SU-DHL-6 (cell line): ENCODE measurements around the gene PHB1.

ENCODE experiments used
- H2AFZ ChIP-seq: fragments of 200-600 bp; sonication (generic); 2 replicates; pipeline ENCODE4 v1.6.1; 2014; ENCODE audit warnings: low read depth, mild to moderate bottlenecking, moderate library complexity, mixed read lengths, antibody characterized with exemption, low read length; ENCODE audit not compliant: severe bottlenecking
- H3F3A ChIP-seq: fragments of 200-600 bp; shearing (Covaris generic); 2 replicates; pipeline ENCODE4 v1.6.0; 2016; ENCODE audit warnings: antibody characterized with exemption, mild to moderate bottlenecking; ENCODE audit not compliant: insufficient read depth
- H3K27ac ChIP-seq: fragments of 200-600 bp; sonication (generic); 2 replicates; pipeline ENCODE4 v1.5.1; 2016; ENCODE audit warnings: low read depth, mild to moderate bottlenecking, low read length, moderate library complexity, mixed read lengths
- H3K27me3 ChIP-seq: fragments of 200-600 bp; sonication (generic), shearing (Covaris generic); 2 replicates; pipeline ENCODE4 v1.6.0; 2014; ENCODE audit warnings: mild to moderate bottlenecking, low read length
- H3K36me3 ChIP-seq: fragments of 200-600 bp; sonication (generic); 2 replicates; pipeline ENCODE4 v1.6.1; 2014; ENCODE audit warnings: mild to moderate bottlenecking, low read length, mixed read lengths
- H3K4me2 ChIP-seq: fragments of 300-600, 200-600 bp; shearing (Covaris generic), sonication (generic); 2 replicates; pipeline ENCODE4 v1.6.0; 2014; ENCODE audit warnings: low read length, low read depth, mild to moderate bottlenecking; ENCODE audit not compliant: poor library complexity, severe bottlenecking
- H3K4me3 ChIP-seq: fragments of 200-600 bp; sonication (generic); 2 replicates; pipeline ENCODE4 v1.5.1; 2014; ENCODE audit warnings: antibody characterized with exemption, low read length, mild to moderate bottlenecking, mixed read lengths; ENCODE audit not compliant: insufficient read depth, poor library complexity, severe bottlenecking
- H3K79me2 ChIP-seq: fragments of 200-600 bp; sonication (generic); 2 replicates; pipeline ENCODE4 v1.6.1; 2014; ENCODE audit warnings: mild to moderate bottlenecking, low read length, moderate library complexity; ENCODE audit not compliant: insufficient read depth
- H3K9ac ChIP-seq: fragments of 200-600 bp; sonication (generic); 2 replicates; pipeline ENCODE4 v1.7.0; 2014; ENCODE audit warnings: mild to moderate bottlenecking, low read length
- H3K9me2 ChIP-seq: fragments of 200-600 bp; sonication (generic); replicated peaks from 2 replicates; pipeline ENCODE4 v1.6.1; 2014; ENCODE audit warnings: low read length; ENCODE audit not compliant: insufficient read depth
- H3K9me3 ChIP-seq: fragments of 200-600 bp; sonication (generic); 2 replicates; pipeline ENCODE4 v1.6.1; 2014; ENCODE audit warnings: low read length, mixed read lengths; ENCODE audit not compliant: insufficient read depth
- H4K20me1 ChIP-seq: fragments of 200-600 bp; sonication (generic); 2 replicates; pipeline ENCODE4 v1.6.1; 2014; ENCODE audit warnings: low read depth, mild to moderate bottlenecking, antibody characterized with exemption, low read length, moderate library complexity, mixed read lengths
- EZH2phosphoT487 ChIP-seq: fragments of 200-600 bp; sonication (generic), shearing (Covaris generic); conservative IDR thresholded peaks from 2 replicates; pipeline ENCODE4 v1.6.1; 2018; ENCODE audit warnings: mild to moderate bottlenecking, antibody characterized with exemption, low read length, moderate library complexity, mixed read lengths
- TF ChIP-seq, protein P1 (sequence below): fragments of 200-600 bp; sonication (generic); IDR thresholded peaks from one replicate; pipeline ENCODE4 v1.5.1; 2017; ENCODE audit warnings: antibody characterized with exemption, mild to moderate bottlenecking, low read length, moderate library complexity; ENCODE audit not compliant: insufficient read depth, poor library complexity, severe bottlenecking

PHB1 gene

DNA sequence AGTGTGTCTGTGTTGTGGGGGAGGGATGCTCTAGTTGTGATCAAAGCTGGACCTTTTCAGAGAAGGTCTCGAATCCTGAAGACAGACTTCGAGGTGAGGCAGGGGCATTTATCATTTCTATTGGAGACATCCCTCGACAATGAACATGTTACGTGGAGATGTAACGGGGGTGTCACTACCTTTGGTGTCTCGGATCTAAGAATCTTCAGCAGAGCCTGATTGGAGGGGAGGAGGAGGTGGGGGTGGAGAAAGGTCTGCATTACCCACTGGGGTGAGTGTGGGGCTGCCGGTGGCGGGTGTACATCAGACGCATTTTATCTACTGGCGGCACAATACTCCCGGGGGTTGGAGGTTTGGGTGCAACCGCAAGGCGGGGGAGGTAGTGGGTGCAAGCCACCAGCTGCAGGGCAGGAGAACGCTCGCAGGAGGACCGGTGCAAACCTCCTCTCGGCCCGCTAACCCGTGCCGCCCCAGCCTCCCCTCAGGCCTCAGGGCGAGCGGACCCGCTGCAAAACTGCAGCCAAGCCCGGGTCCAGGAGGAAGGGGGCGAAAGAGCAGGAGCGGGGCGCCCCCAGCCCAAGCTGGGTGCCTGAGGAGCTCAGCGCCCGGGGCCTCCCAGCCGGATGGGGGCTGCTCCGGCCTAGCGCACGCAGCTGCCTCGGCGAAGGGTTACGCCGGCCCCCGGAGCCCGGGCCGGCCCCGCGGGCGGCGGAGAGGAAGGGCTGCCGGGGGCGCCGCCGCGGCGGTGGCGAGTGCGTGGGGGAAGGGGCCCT, 53.4 kb downstream of the PHB1 start:
- Histone ChIP-seq H3K9me2 (no peaks in the 10 kb centered on the region), H3K36me3 (no peaks in the 10 kb centered on the region), H3F3A (peaks cover 4% of the 10 kb centered on the region; the same call in 1 of the 2 replicates), H3K9me3 (no peaks in the 10 kb centered on the region), H3K4me2 (peak overlapping the region; percentile 76), H3K4me3 (peak overlapping the region; percentile 82), H3K9ac (peak overlapping the region; percentile 92), H3K27ac (peak overlapping the region; percentile 89), H3K27me3 (no peaks in the 10 kb centered on the region), H3K79me2 (peaks cover 51% of the 10 kb centered on the region), H4K20me1 (peaks cover 4% of the 10 kb centered on the region; the same call in 1 of the 2 replicates), H2AFZ (no peak overlapping the region)
- TF ChIP-seq, protein P1, sequence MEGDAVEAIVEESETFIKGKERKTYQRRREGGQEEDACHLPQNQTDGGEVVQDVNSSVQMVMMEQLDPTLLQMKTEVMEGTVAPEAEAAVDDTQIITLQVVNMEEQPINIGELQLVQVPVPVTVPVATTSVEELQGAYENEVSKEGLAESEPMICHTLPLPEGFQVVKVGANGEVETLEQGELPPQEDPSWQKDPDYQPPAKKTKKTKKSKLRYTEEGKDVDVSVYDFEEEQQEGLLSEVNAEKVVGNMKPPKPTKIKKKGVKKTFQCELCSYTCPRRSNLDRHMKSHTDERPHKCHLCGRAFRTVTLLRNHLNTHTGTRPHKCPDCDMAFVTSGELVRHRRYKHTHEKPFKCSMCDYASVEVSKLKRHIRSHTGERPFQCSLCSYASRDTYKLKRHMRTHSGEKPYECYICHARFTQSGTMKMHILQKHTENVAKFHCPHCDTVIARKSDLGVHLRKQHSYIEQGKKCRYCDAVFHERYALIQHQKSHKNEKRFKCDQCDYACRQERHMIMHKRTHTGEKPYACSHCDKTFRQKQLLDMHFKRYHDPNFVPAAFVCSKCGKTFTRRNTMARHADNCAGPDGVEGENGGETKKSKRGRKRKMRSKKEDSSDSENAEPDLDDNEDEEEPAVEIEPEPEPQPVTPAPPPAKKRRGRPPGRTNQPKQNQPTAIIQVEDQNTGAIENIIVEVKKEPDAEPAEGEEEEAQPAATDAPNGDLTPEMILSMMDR, result no peak
- TF ChIP-seq EZH2phosphoT487, result no peak

DNA sequence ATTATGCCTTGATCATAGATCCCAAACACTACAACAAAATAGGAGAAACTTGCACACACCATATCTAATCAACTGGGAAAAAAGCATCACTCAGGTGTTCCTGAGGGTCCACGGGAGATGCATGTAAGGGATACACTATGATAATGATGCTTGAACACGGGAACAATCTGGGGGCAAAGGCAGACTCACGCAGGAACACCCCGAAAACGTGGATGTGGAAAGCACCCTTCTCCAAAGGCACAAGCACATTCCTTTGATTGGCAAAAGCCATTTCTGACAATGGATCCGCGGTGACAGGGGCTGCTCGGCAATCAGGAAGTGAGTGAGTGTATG, 53.9 kb downstream of the PHB1 start:
- Histone ChIP-seq H3K4me3 (peak overlapping the region; percentile 82), H3F3A (peaks cover 4% of the 10 kb centered on the region; the same call in 1 of the 2 replicates), H3K27me3 (no peaks in the 10 kb centered on the region), H4K20me1 (peaks cover 4% of the 10 kb centered on the region; the same call in 1 of the 2 replicates), H3K9me3 (no peaks in the 10 kb centered on the region), H3K9ac (peak overlapping the region; percentile 92), H3K9me2 (no peaks in the 10 kb centered on the region), H2AFZ (no peak overlapping the region), H3K27ac (peak overlapping the region; percentile 89), H3K79me2 (peaks cover 57% of the 10 kb centered on the region), H3K4me2 (peak overlapping the region; percentile 76), H3K36me3 (no peaks in the 10 kb centered on the region)
- TF ChIP-seq, protein P1, result no peak
- TF ChIP-seq EZH2phosphoT487, result no peak

DNA sequence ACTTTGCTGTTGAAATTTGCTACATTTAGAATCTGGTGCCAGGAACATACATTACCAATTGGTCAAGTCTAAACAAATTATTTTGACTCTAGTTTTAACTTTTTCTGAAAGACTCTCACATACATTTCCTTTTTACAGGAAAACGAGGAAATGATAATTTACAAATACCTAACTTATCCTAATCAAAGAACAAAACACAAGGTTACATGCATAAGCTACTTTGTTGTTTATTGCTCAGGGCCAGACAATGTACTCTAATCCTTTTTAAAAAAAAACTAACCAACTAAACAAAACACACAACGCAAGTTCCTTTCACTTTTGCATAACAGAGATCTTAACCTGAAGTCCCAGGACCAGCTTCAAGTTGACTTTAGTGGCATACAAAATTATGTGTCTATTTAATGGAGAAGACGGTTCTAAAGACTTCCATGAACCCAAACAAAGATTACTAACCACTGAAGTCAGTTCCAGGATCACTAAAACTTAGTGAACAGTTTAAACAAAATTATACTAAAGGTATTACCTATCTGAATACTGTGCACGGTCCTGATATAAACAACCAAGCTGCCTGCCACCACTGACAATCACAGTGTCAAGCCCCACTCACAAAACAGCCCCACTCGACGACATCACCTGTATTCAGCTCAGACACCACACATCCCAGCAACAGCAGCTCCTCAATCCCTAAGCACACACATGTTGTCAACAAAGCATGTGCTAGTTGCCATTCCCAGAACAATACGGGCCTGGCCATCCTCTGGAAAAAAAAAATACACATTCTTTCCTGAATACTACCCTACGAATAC, 54.5 kb downstream of the PHB1 start:
- H3K79me2 ChIP-seq, result peaks cover 61% of the 10 kb centered on the region

More for the DNA sequence above, 54.5 kb downstream of the PHB1 start:
- Histone ChIP-seq H3K4me3 (peak overlapping the region; percentile 82), H3K27ac (no peak overlapping the region; the same call in 1 of the 2 replicates), H3K27me3 (no peaks in the 10 kb centered on the region), H3K4me2 (peak overlapping the region; percentile 76), H3K9ac (peak overlapping the region; percentile 92), H3K36me3 (no peaks in the 10 kb centered on the region), H3F3A (peaks cover 4% of the 10 kb centered on the region; the same call in 1 of the 2 replicates), H4K20me1 (peaks cover 4% of the 10 kb centered on the region; the same call in 1 of the 2 replicates), H2AFZ (no peak overlapping the region), H3K9me2 (no peaks in the 10 kb centered on the region), H3K9me3 (no peaks in the 10 kb centered on the region)
- TF ChIP-seq EZH2phosphoT487, result no peak
- TF ChIP-seq, protein P1, result no peak
